Neural crest cell (in vitro differentiated cells): ENCODE measurements around the gene RNF220. TPM values are rescaled to one million over a fixed set of nuclear protein-coding genes. Genes with fewer than 3 reads are reported as not detected.
A peak's percentile ranks its signal among the peaks of the same experiment; 100 is the strongest.

Source experiments
- DNase-seq: peaks from one replicate; pipeline ENCODE4 v3.0.0; 2021; ENCODE audit warnings: low read depth, mixed read lengths, low spot score
- H3K27ac Mint-ChIP-seq: one replicate; pipeline ENCODE4 v1.8.0; 2021; ENCODE audit warnings: mild to moderate bottlenecking, mixed read lengths; ENCODE audit not compliant: unreplicated experiment
- H3K27me3 Mint-ChIP-seq: 2 replicates; pipeline ENCODE4 v1.8.0; 2021; ENCODE audit warnings: low read depth, mild to moderate bottlenecking, mixed read lengths
- H3K36me3 Mint-ChIP-seq: 2 replicates; pipeline ENCODE4 v1.8.0; 2021; ENCODE audit warnings: low read depth, mild to moderate bottlenecking, mixed read lengths
- H3K4me1 Mint-ChIP-seq: 2 replicates; pipeline ENCODE4 v1.8.0; 2021; ENCODE audit warnings: mixed read lengths
- H3K4me3 Mint-ChIP-seq: one replicate; pipeline ENCODE4 v1.8.0; 2021; ENCODE audit warnings: mild to moderate bottlenecking, mixed read lengths
- H3K9me3 Mint-ChIP-seq: 2 replicates; pipeline ENCODE4 v1.8.0; 2021; ENCODE audit warnings: mixed read lengths
- CTCF ChIP-seq: fragments of 200-600 bp; sonication (generic); conservative IDR thresholded peaks from 2 replicates; pipeline ENCODE4 v1.5.0; 2021; ENCODE audit warnings: antibody characterized with exemption, mild to moderate bottlenecking
- total RNA-seq: library from RNA; stranded (reverse); gene quantifications from 2 replicates; pipeline ENCODE4 v1.2.1, GENCODE V29; 2021

RNF220 gene
- total RNA-seq, 1 donor from 2014 or later: 96.7 TPM

- no peak for TF ChIP-seq CTCF
- Mint-ChIP-seq H3K9me3 (no peaks in the 10 kb centered on the region), H3K36me3 (peaks cover 3% of the 10 kb centered on the region), H3K4me1 (peaks cover 24% of the 10 kb centered on the region), H3K27ac (peak overlapping the region; percentile 64), H3K27me3 (peaks cover 11% of the 10 kb centered on the region), H3K4me3 (no peak overlapping the region)
- no peak for DNase-seq
Observed at GRCh38 chr1:44485934-44486460, 80.9 kb downstream of the RNF220 start.

DNA sequence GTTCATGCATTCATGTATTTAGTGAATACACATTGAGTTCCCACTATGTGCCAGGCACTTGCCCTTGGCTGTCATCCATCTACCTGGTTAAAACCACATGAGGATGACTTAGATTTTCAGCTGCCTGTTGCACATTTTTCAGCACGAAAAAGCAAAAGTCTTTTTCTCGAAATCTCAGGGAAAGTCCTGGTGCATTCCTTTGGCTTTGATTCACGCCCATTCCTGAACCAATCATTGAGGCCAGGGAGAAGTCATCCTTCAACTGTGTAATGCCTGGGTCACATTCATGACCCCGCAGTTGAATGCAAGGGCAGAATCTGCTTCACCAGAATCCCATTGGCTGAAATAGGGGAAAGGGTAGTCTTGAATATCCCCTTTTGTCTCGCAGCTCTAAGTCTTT lies 84.4 kb downstream of the RNF220 start:
- peaks cover 19% of the 10 kb centered on the region for H3K4me1 Mint-ChIP-seq
- no peak overlapping the region for H3K27ac Mint-ChIP-seq
- no peak for TF ChIP-seq CTCF
- H3K4me3 Mint-ChIP-seq: no peak overlapping the region
- no peak for DNase-seq
- H3K27me3 Mint-ChIP-seq: no peaks in the 10 kb centered on the region
- H3K9me3 Mint-ChIP-seq: peaks cover 3% of the 10 kb centered on the region
- peaks cover 6% of the 10 kb centered on the region for H3K36me3 Mint-ChIP-seq

DNA sequence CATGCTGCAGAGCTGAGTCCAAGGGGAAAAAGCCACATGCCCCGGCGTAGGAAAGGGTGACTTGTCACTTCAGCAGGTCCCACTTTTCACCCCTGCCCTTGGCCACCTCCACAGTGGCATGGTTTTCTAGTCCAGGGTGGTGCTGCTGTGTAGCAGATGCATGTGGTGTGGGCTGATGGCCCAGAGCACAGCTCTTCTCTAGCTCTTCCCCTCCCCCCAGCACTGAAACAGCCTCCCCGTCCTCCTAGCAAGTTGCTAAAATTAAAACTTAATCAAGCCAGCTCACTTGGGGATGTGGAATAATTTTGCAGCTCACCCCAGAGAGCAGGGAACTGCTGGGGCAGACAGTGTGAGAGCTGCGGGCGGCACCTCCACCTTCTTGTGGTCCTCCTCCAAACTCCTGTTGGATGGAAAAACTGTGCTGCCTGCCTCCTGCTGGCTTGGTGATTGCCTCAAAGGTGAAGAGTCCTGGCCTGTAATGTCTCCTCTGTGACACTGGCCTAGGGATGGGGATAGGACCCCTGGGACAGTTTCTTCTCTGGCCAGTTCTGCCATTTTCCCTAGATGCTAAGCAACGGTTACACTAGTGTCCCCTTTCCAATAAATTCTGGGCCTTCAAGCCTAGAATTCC lies 91.6 kb downstream of the RNF220 start:
- H3K9me3 Mint-ChIP-seq: no peaks in the 10 kb centered on the region
- H3K4me1 Mint-ChIP-seq: peaks cover 7% of the 10 kb centered on the region
- TF ChIP-seq CTCF: no peak
- no peaks in the 10 kb centered on the region for H3K36me3 Mint-ChIP-seq
- DNase-seq: no peak
- no peak overlapping the region for H3K4me3 Mint-ChIP-seq
- H3K27me3 Mint-ChIP-seq: peaks cover 17% of the 10 kb centered on the region
- no peak overlapping the region for H3K27ac Mint-ChIP-seq

GRCh38 chr1:44497422-44498170 lies 92.5 kb downstream of the RNF220 start:
- no peak for TF ChIP-seq CTCF

GRCh38 chr1:44499306-44499705 lies 94.3 kb downstream of the RNF220 start:
- Mint-ChIP-seq H3K9me3 (no peaks in the 10 kb centered on the region), H3K27ac (no peak overlapping the region), H3K27me3 (peaks cover 24% of the 10 kb centered on the region), H3K4me3 (no peak overlapping the region), H3K4me1 (peaks cover 17% of the 10 kb centered on the region), H3K36me3 (no peaks in the 10 kb centered on the region)
- no peak for DNase-seq
- no peak for TF ChIP-seq CTCF

More at GRCh38 chr1:44497422-44498170, 92.5 kb downstream of the RNF220 start:
- peaks cover 16% of the 10 kb centered on the region for H3K4me1 Mint-ChIP-seq
- H3K4me3 Mint-ChIP-seq: no peak overlapping the region
- peaks cover 20% of the 10 kb centered on the region for H3K27me3 Mint-ChIP-seq
- H3K9me3 Mint-ChIP-seq: no peaks in the 10 kb centered on the region
- H3K36me3 Mint-ChIP-seq: no peaks in the 10 kb centered on the region
- H3K27ac Mint-ChIP-seq: no peak overlapping the region
- no peak for DNase-seq
